Dermis lymphatic vessel endothelial cell (primary cell): Measurements from ENCODE around the gene ANP32B. TPM values are rescaled to one million over a fixed set of nuclear protein-coding genes. Genes with fewer than 3 reads are reported as not detected.

Experiments
- total RNA-seq: library from RNA; depleted of rRNA; stranded (reverse); fragments of >200 nt; gene quantifications from 2 replicates; pipeline ENCODE4 v1.2.1, GENCODE V29; 2014

The ANP32B gene
- 6.4 and 7.8 TPM in 2 replicates for total RNA-seq

DNA sequence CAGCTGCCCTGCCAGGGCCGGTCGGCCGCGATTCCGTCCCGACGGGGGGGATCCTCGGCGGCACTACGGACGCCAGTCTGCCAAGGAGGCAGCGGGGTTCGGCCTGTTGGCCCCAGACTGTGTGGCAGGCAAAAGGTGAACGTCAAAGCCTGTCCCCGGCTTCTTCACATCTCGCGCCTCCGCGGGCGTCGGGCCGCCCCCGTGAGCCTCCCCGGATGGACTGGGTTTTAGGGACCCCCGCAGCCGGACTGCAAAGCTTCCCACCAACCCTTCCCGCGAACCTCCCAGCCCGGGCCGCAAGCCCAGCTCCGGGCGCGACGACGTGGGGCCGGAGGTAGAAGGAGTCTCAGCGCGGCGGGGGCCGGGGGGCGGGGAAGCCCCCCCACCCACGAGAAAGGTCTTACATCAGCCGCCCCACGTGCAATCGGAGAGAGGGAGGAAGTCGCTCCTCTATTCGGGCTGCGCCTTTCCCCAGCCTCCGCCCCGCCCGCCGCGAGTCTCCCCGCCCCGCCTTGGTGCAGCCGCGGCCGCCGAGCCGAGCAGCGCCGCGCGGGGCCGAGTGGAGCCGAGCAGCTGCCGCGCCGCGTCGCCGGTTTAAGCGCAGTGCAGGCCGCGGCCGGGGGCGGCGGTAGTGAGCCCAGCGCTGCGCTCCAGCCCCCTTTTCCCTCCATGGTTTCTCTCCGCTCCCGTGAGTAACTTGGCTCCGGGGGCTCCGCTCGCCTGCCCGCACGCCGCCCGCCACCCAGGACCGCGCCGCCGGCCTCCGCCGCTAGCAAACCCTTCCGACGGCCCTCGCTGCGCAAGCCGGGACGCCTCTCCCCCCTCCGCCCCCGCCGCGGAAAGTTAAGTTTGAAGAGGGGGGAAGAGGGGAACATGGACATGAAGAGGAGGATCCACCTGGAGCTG is at the start of gene ANP32B:
Gene ANP32B (plus strand): TSS at position 659 of the 906 bp plus-strand sequence. CDS start 215 bp downstream, at position 874.

GRCh38 chr9:97938081-97938644 is 45.0 kb upstream of the ANP32B start, which contains the start of gene HEMGN:
HEMGN (minus strand) TSS chr9:97938172; CDS start chr9:97938136, 36 bp downstream.

DNA sequence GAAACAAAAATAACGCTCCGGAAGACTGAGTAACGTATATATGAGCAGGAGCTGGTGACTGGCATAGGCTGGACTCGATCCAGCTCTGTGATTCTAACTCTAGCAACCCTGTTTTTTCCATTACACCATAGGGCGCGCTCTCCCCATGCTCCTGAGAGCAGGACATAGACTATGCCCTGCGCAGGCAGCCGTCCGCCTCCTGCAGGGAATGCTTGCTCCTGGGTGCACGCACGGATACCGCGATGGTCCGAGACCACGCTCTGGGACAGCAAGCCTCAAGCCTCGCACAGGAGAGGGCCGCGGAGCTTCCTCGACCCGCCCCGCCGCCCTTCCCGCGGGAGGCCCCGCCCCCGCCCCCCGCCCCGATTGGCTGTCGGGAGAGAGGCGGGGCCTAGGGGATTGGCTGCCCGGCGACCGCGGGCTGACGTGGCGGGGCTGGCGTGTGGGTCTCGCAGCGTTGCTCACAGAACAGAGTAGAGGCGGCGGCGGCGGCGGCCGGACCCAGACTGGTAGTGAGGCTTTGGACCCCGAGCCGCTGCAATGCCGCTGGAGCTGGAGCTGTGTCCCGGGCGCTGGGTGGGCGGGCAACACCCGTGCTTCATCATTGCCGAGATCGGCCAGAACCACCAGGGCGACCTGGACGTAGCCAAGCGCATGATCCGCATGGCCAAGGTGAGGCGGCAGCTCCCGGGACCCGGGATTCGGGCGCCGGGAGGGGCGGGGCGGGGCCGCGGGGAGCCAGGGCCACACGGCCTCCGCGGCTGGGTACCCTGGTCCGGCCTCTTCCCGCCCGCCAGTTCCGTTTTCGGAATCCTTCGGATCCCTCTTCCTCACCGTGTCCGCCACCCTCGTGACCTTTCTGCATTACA is 73.4 kb downstream of the ANP32B start, which contains the start of gene NANS:
Gene NANS (plus strand): TSS at position 464 of the 869 bp plus-strand sequence. CDS start 77 bp downstream, at position 541.

Other genes with a start within 250 kb of the ANP32B start
- not detected in 2 replicates for gene FOXE1, start 130.1 kb upstream of the ANP32B start, total RNA-seq
- gene TRMO, start 60.8 kb upstream of the ANP32B start, total RNA-seq = 20.8 and 21.1 TPM in 2 replicates
- gene HEMGN, start 45.2 kb upstream of the ANP32B start, total RNA-seq = not detected in 2 replicates
- gene NANS, start 73.4 kb downstream of the ANP32B start, total RNA-seq = 82.4 and 83.1 TPM in 2 replicates
- gene TRIM14, start 135.9 kb downstream of the ANP32B start, total RNA-seq = 0.95 and 1.1 TPM in 2 replicates
- 0.26 and 0.76 TPM in 2 replicates for gene CORO2A, start 209.3 kb downstream of the ANP32B start, total RNA-seq